ENCODE results near the gene TIMD4.
"Not testable (repeated sequence)": the region's sequence is repeated elsewhere in the genome, so short reads cannot be mapped to it uniquely, and the experiment has no call there.

The TIMD4 gene

GRCh38 chr5:156927545-156927944 lies 35.5 kb downstream of the TIMD4 start:
- Histone ChIP-seq H3K4me3 (ENCODE audit: low read length in 2 of 2) (no peak overlapping the region), H3K23ac (ENCODE audit: low read depth, low read length, poor library complexity) (no peak overlapping the region), H4K91ac (ENCODE audit: low read depth, low read length, poor library complexity) (no peak overlapping the region), H3K4ac (ENCODE audit: low read length) (no peak overlapping the region), H2AFZ (ENCODE audit: low read length) (no peak overlapping the region), H3K27ac (replicated peaks; ENCODE audit: low read length) (no peak overlapping the region), H3K9me3 (replicated peaks in 1 of 2; ENCODE audit: control insufficient read depth in 2 of 2, insufficient read depth in 1 of 2, low read depth in 1 of 2, low read length in 2 of 2) (no peaks in the 10 kb centered on the region), H2AK5ac (ENCODE audit: low read depth, low read length) (no peak overlapping the region), H3K14ac (ENCODE audit: low read length) (no peak overlapping the region), H2BK120ac (ENCODE audit: low read depth, low read length) (no peak overlapping the region), H4K8ac (ENCODE audit: low read depth, low read length) (no peak overlapping the region), H3K9ac (ENCODE audit: low read depth, low read length, poor library complexity) (no peak overlapping the region), H3K79me1 (ENCODE audit: low read depth, low read length) (no peaks in the 10 kb centered on the region), H2BK15ac (ENCODE audit: low read length) (no peak overlapping the region), H2BK12ac (ENCODE audit: low read length) (no peak overlapping the region), H3K36me3 (replicated peaks in 1 of 2; ENCODE audit: control insufficient read depth in 2 of 2, insufficient read depth in 2 of 2, low read length in 2 of 2) (no peaks in the 10 kb centered on the region), H3K4me1 (ENCODE audit: control insufficient read depth in 2 of 2, insufficient read depth in 1 of 2, low read depth in 1 of 2, low read length in 2 of 2) (no peaks in the 10 kb centered on the region), H2BK5ac (ENCODE audit: low read length) (no peak overlapping the region), H3K4me2 (ENCODE audit: insufficient read depth, low read length, poor library complexity, severe bottlenecking) (no peak overlapping the region), H3K18ac (ENCODE audit: low read length) (no peak overlapping the region), H3K27me3 (ENCODE audit: control insufficient read depth in 3 of 3, insufficient read depth in 3 of 3, low read depth in 1 of 3, low read length in 3 of 3) (no peaks in the 10 kb centered on the region)
- no peak for DNase-seq (ENCODE audit: low spot score)
- no CpG with 5 or more reads among the region's 1 CpG for WGBS, 2 donors (ENCODE audit: extremely low coverage in 2 of 2, insufficient read length in 2 of 2, insufficient replicate concordance in 1 of 2)

GRCh38 chr5:156925767-156926166 lies 37.3 kb downstream of the TIMD4 start:
- H3K18ac ChIP-seq (ENCODE audit: low read length): not testable (repeated sequence)

GRCh38 chr5:156922207-156922792 lies 40.7 kb downstream of the TIMD4 start:
- no peak overlapping the region for H3K4me2 ChIP-seq (ENCODE audit: insufficient read depth, low read length, poor library complexity, severe bottlenecking)
- WGBS, 2 donors (ENCODE audit: extremely low coverage in 2 of 2, insufficient read length in 2 of 2, insufficient replicate concordance in 1 of 2): no CpG with 5 or more reads among the region's 3 CpGs
- H3K4ac ChIP-seq (ENCODE audit: low read length): no peak overlapping the region
- no peak overlapping the region for H2BK5ac ChIP-seq (ENCODE audit: low read length)
- peaks cover 0 to 3% of the 10 kb centered on the region in 2 donors for H3K4me1 ChIP-seq (ENCODE audit: control insufficient read depth in 2 of 2, insufficient read depth in 1 of 2, low read depth in 1 of 2, low read length in 2 of 2)
- DNase-seq (ENCODE audit: low spot score): no peak
- no peak overlapping the region for H2BK12ac ChIP-seq (ENCODE audit: low read length)
- no peaks in the 10 kb centered on the region for H3K27me3 ChIP-seq (ENCODE audit: control insufficient read depth in 3 of 3, insufficient read depth in 3 of 3, low read depth in 1 of 3, low read length in 3 of 3)
- H3K79me1 ChIP-seq (ENCODE audit: low read depth, low read length): no peaks in the 10 kb centered on the region
- no peak overlapping the region for H3K14ac ChIP-seq (ENCODE audit: low read length)
- H3K36me3 ChIP-seq (replicated peaks in 1 of 2; ENCODE audit: control insufficient read depth in 2 of 2, insufficient read depth in 2 of 2, low read length in 2 of 2): no peaks in the 10 kb centered on the region
- no peak overlapping the region for H3K9ac ChIP-seq (ENCODE audit: low read depth, low read length, poor library complexity)
- H3K18ac ChIP-seq (ENCODE audit: low read length): no peak overlapping the region
- H4K91ac ChIP-seq (ENCODE audit: low read depth, low read length, poor library complexity): no peak overlapping the region
- H2AFZ ChIP-seq (ENCODE audit: low read length): no peak overlapping the region
- no peak overlapping the region for H3K4me3 ChIP-seq (ENCODE audit: low read length in 2 of 2)
- H2BK15ac ChIP-seq (ENCODE audit: low read length): no peak overlapping the region
- H3K27ac ChIP-seq (replicated peaks; ENCODE audit: low read length): no peak overlapping the region
- H2BK120ac ChIP-seq (ENCODE audit: low read depth, low read length): no peak overlapping the region
- H4K8ac ChIP-seq (ENCODE audit: low read depth, low read length): no peak overlapping the region
- H3K9me3 ChIP-seq (replicated peaks in 1 of 2; ENCODE audit: control insufficient read depth in 2 of 2, insufficient read depth in 1 of 2, low read depth in 1 of 2, low read length in 2 of 2): no peaks in the 10 kb centered on the region
- H3K23ac ChIP-seq (ENCODE audit: low read depth, low read length, poor library complexity): no peak overlapping the region
- no peak overlapping the region for H2AK5ac ChIP-seq (ENCODE audit: low read depth, low read length)

More at GRCh38 chr5:156925767-156926166, 37.3 kb downstream of the TIMD4 start:
- not testable (repeated sequence) for H3K23ac ChIP-seq (ENCODE audit: low read depth, low read length, poor library complexity); H3K4me3 ChIP-seq (ENCODE audit: low read length in 2 of 2); H2AK5ac ChIP-seq (ENCODE audit: low read depth, low read length); H3K4me2 ChIP-seq (ENCODE audit: insufficient read depth, low read length, poor library complexity, severe bottlenecking); H3K14ac ChIP-seq (ENCODE audit: low read length); H2BK120ac ChIP-seq (ENCODE audit: low read depth, low read length); H3K9ac ChIP-seq (ENCODE audit: low read depth, low read length, poor library complexity); H2AFZ ChIP-seq (ENCODE audit: low read length); H3K9me3 ChIP-seq (replicated peaks in 1 of 2; ENCODE audit: control insufficient read depth in 2 of 2, insufficient read depth in 1 of 2, low read depth in 1 of 2, low read length in 2 of 2); H4K91ac ChIP-seq (ENCODE audit: low read depth, low read length, poor library complexity); H3K4ac ChIP-seq (ENCODE audit: low read length); DNase-seq (ENCODE audit: low spot score); H4K8ac ChIP-seq (ENCODE audit: low read depth, low read length); H3K27me3 ChIP-seq (ENCODE audit: control insufficient read depth in 3 of 3, insufficient read depth in 3 of 3, low read depth in 1 of 3, low read length in 3 of 3); H3K79me1 ChIP-seq (ENCODE audit: low read depth, low read length); H3K4me1 ChIP-seq (ENCODE audit: control insufficient read depth in 2 of 2, insufficient read depth in 1 of 2, low read depth in 1 of 2, low read length in 2 of 2); H2BK12ac ChIP-seq (ENCODE audit: low read length); H2BK15ac ChIP-seq (ENCODE audit: low read length); H3K36me3 ChIP-seq (replicated peaks in 1 of 2; ENCODE audit: control insufficient read depth in 2 of 2, insufficient read depth in 2 of 2, low read length in 2 of 2); H3K27ac ChIP-seq (replicated peaks; ENCODE audit: low read length); H2BK5ac ChIP-seq (ENCODE audit: low read length)
- no CpG with 5 or more reads among the region's 4 CpGs for whole genome bisulfite sequencing, 2 donors (ENCODE audit: extremely low coverage in 2 of 2, insufficient read length in 2 of 2, insufficient replicate concordance in 1 of 2)

GRCh38 chr5:156920861-156921431 lies 42.1 kb downstream of the TIMD4 start:
- no peak overlapping the region for H3K18ac ChIP-seq (ENCODE audit: low read length)
- no peak overlapping the region for H2AK5ac ChIP-seq (ENCODE audit: low read depth, low read length)
- no peak overlapping the region for H2BK12ac ChIP-seq (ENCODE audit: low read length)
- no peak overlapping the region for H2BK120ac ChIP-seq (ENCODE audit: low read depth, low read length)
- H3K4me3 ChIP-seq (ENCODE audit: low read length in 2 of 2): no peak overlapping the region
- H3K14ac ChIP-seq (ENCODE audit: low read length): no peak overlapping the region
- no peak overlapping the region for H2BK15ac ChIP-seq (ENCODE audit: low read length)
- H3K9ac ChIP-seq (ENCODE audit: low read depth, low read length, poor library complexity): no peak overlapping the region
- no peaks in the 10 kb centered on the region for H3K9me3 ChIP-seq (replicated peaks in 1 of 2; ENCODE audit: control insufficient read depth in 2 of 2, insufficient read depth in 1 of 2, low read depth in 1 of 2, low read length in 2 of 2)
- H2AFZ ChIP-seq (ENCODE audit: low read length): no peak overlapping the region
- H3K23ac ChIP-seq (ENCODE audit: low read depth, low read length, poor library complexity): no peak overlapping the region
- H3K36me3 ChIP-seq (replicated peaks in 1 of 2; ENCODE audit: control insufficient read depth in 2 of 2, insufficient read depth in 2 of 2, low read length in 2 of 2): no peaks in the 10 kb centered on the region
- no peak overlapping the region for H3K4me2 ChIP-seq (ENCODE audit: insufficient read depth, low read length, poor library complexity, severe bottlenecking)
- no peaks in the 10 kb centered on the region for H3K79me1 ChIP-seq (ENCODE audit: low read depth, low read length)
- no peak overlapping the region for H3K27ac ChIP-seq (replicated peaks; ENCODE audit: low read length)
- H3K4me1 ChIP-seq (ENCODE audit: control insufficient read depth in 2 of 2, insufficient read depth in 1 of 2, low read depth in 1 of 2, low read length in 2 of 2): peaks cover 0 to 3% of the 10 kb centered on the region in 2 donors
- DNase-seq (ENCODE audit: low spot score): no peak
- WGBS, 2 donors (ENCODE audit: extremely low coverage in 2 of 2, insufficient read length in 2 of 2, insufficient replicate concordance in 1 of 2): no CpG with 5 or more reads among the region's 3 CpGs
- H4K91ac ChIP-seq (ENCODE audit: low read depth, low read length, poor library complexity): no peak overlapping the region
- no peak overlapping the region for H3K4ac ChIP-seq (ENCODE audit: low read length)
- H3K27me3 ChIP-seq (ENCODE audit: control insufficient read depth in 3 of 3, insufficient read depth in 3 of 3, low read depth in 1 of 3, low read length in 3 of 3): no peaks in the 10 kb centered on the region
- H2BK5ac ChIP-seq (ENCODE audit: low read length): no peak overlapping the region
- no peak overlapping the region for H4K8ac ChIP-seq (ENCODE audit: low read depth, low read length)
